ENCODE measurements around the gene RAB26. TPM values are rescaled to one million over a fixed set of nuclear protein-coding genes. Genes with fewer than 3 reads are reported as not detected.
"Not testable (repeated sequence)": the region's sequence is repeated elsewhere in the genome, so short reads cannot be mapped to it uniquely, and the experiment has no call there.

RAB26 gene
- total RNA-seq, 8 experiments from 2014 or later, result 3.3 to 22.2 (median 5.2) TPM

DNA sequence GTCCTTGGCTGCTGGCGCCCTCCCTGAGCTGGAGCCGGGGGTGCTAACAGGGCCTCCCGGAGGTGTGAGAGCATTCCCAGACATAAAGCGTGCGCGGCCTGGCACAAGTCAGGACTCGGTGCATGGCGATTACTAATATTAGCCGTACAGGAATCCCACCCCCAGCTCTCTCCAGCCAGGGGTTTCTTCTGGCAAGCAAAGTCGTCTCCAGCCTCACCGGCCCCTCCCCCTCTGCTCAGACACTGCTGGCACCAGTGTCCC lies 43.0 kb downstream of the RAB26 start:
- in situ Hi-C loops (cut with MboI; ENCODE audit: low pct_unique_long_range_greater_than_20kb in 2 of 9, low sequenced_read_pairs in 9 of 9, unreplicated experiment in 9 of 9), result no loop called here
- no peak overlapping the region for H3K4me3 ChIP-seq
- no peak for ATAC-seq (replicated peaks in 6 of 8)
- 60 to 100% (median 90%) methylated on average over 1 to 8 of the region's 11 CpGs; no CpG with 5 or more reads in 5 of the 10 experiments for WGBS, 10 experiments
- H3K4me1 ChIP-seq (replicated peaks in 1 of 2), result peaks cover 20 to 29% of the 10 kb centered on the region in 2 donors
- no peak overlapping the region for H3K27ac ChIP-seq

DNA sequence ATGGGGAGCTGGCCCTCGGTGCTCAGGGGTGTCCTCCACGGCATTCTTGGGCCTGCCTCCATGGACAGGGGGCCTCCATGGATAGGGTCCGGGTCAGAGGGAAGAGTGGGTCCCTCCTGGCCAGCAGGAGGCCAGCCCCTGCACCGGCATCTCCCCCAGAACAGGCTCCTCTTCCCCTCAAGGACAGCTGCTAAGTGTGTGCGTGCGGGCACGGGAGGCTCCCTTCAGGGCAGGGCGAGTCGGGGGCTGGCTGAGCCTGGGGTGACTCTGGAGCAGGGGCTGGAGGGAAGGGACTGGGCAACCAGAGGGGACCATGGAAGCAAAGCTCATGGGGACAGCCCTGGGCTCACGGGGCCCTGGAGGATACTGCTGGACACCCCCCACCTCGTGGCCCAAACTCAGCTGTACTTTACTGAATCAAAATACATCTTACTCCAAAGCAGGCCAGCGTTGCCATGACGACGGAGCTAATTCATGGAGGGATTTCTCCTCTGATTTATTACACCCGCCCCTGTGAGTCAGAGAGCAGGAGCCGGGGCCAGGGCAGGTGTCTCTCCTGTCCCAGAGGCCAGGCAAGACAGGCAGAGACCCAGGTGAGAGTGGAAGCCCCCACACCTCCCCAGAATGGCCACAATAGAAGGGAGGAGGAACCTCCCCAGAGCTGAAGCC lies 45.9 kb downstream of the RAB26 start:
- peak overlapping the region in 4 of 5 donors; percentile 48 to 87 (median 76) for H3K4me3 ChIP-seq
- in situ Hi-C loops (cut with MboI; ENCODE audit: low pct_unique_long_range_greater_than_20kb in 2 of 9, low sequenced_read_pairs in 9 of 9, unreplicated experiment in 9 of 9), result no loop called here
- ATAC-seq (replicated peaks in 6 of 8), result peak; percentile 8 to 66 (median 42)
- WGBS, 10 experiments, result 10 to 47% (median 20%) methylated on average over 2 of the region's 16 CpGs; no CpG with 5 or more reads in 7 of the 10 experiments
- peaks cover 20 to 29% of the 10 kb centered on the region in 2 donors for H3K4me1 ChIP-seq (replicated peaks in 1 of 2)
- peak overlapping the region; percentile 9 to 66 for H3K27ac ChIP-seq

DNA sequence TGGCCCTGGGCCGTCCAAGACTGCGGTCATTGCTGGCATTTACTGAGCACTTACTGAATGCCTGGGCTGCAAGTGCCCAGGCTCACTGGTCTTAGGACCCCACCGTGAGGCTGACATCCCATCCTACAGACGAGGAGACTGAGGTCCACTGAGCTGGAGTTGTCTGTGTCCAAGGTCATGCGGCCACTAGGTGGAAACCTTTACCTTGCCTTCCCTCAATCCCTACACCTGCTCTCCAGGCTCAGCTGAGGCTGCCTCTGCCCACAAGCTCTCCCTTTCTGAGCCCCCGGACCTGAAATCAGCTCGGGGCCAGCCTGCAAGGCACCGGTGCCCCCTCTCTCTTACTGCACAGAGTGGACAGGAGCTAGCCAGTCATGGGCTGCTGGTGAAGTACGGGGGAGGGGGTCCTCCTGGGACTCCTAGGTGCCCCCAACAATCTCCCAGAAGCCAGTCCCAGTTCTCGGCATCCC lies 46.5 kb downstream of the RAB26 start:
- in situ Hi-C loops (cut with MboI; ENCODE audit: low pct_unique_long_range_greater_than_20kb in 2 of 9, low sequenced_read_pairs in 9 of 9, unreplicated experiment in 9 of 9), result no loop called here
- peak; percentile 43 to 69 (median 58) for ATAC-seq (replicated peaks in 6 of 8)
- whole genome bisulfite sequencing, 10 experiments, result 0 to 60% (median 6%) methylated on average over 1 to 4 of the region's 10 CpGs; no CpG with 5 or more reads in 6 of the 10 experiments
- Histone ChIP-seq H3K27ac (peak overlapping the region; percentile 7 to 66), H3K4me1 (replicated peaks in 1 of 2) (peaks cover 20 to 26% of the 10 kb centered on the region in 2 donors), H3K4me3 (peak overlapping the region; percentile 48 to 97 (median 84))

DNA sequence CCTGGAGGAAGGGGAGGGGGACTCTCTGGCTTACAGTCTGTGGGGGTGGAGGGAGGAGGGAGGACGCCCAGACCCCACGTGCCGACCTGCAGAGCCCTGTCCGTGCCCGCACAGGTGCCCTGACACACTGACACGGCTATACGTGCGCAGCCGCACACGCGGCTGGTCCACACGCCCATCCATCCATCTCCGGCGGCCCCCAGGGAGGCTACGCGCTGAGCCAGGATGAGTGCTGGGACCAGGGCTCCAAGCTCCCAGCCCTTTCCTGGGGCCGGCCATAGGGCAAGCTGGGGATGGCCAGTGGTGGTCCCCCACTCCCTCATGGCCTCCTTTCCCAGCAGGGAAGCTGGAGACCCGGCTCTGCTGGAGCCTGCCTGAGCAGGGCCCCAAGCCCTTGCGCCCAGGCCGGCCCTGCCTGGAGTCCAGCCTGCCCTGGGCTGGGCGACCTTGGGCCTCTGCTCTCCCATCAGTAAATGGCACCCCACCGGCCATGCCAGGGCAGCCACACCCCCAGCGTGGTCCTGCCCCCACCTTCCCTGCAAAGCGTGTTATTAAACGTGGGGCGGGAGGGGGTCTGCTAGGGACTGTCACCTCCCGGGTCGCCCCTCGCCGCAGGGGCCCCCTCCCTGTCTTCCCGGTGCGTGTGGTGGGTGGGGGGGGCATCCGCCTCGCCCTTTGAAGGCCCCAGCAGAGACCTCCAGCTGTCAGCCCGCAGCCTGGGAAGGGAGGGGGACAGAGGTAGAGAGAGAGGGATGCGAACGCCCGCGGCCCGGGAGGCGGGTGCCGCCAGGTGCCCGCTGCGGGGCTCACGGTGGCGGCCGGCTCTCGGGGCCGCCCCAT lies 47.1 kb downstream of the RAB26 start:
- peak overlapping the region; percentile 48 to 97 (median 84) for H3K4me3 ChIP-seq
- peaks cover 15 to 20% of the 10 kb centered on the region in 2 donors for H3K4me1 ChIP-seq (replicated peaks in 1 of 2)
- in situ Hi-C loops (cut with MboI; ENCODE audit: low pct_unique_long_range_greater_than_20kb in 2 of 9, low sequenced_read_pairs in 9 of 9, unreplicated experiment in 9 of 9), result no loop called here
- H3K27ac ChIP-seq, result peak overlapping the region; percentile 66 to 68
- ATAC-seq (replicated peaks in 6 of 8), result peak in 7 of 8 experiments; percentile 7 to 68 (median 51)
- 0% methylated on average over 5 of the region's 49 CpGs; no CpG with 5 or more reads in 9 of the 10 experiments for WGBS, 10 experiments

DNA sequence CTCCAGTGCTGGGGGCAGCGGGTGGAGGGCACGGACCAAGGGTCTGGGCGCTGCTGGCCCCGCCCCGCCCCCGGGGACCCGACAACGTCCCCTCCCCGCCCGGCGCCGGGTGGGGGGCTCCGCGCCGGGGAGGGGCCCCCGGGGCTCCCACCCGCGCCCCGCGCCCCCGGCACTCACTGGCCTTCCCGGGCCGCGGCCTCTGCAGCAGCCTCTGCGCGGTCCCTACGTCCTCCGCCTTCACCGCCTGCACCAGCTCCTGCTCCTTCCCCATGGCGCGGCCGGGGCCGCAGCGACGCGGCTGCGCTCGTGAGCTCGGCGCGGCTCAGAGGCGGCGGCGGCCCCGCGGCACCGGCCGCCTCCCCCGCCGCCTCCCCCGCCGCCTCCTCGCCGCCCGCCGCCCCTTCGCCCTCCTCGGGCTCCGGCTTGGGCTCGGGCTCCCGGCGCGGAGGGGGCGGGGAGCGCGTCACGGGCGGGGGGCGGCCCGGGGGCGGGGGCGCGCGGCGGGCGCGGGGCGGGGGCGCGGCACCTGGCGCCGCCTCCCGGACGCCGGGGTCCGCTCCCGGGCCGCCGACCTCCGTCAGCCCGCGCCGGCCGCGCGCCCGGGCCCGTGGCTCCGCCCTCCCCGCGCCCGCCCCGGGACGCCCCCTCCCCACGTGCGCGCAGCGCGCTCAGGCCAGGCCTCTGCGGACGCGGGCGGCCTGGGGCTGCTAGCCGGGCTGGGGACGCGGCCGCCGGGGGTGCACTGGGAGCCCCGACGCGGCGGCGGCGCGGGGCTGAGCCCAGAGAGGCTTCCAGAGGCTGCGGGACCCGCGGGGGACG lies 47.9 kb downstream of the RAB26 start, which contains the start of gene CASKIN1:
CASKIN1 (minus strand) TSS at position 444 of the 819 bp plus-strand sequence; CDS start at position 271, 173 bp downstream.
- peak; percentile 41 to 76 (median 54) for ATAC-seq (replicated peaks in 6 of 8)
- Histone ChIP-seq H3K4me1 (replicated peaks in 1 of 2) (peaks cover 15 to 18% of the 10 kb centered on the region in 2 donors), H3K4me3 (peak within 1 kb of the TSS; percentile 48 to 97 (median 84)), H3K27ac (peak within 1 kb of the TSS; percentile 66 to 68)
- in situ Hi-C loops (cut with MboI; ENCODE audit: low pct_unique_long_range_greater_than_20kb in 2 of 9, low sequenced_read_pairs in 9 of 9, unreplicated experiment in 9 of 9), result no loop called here
- no CpG with 5 or more reads among the region's 129 CpGs for WGBS, 10 experiments

DNA sequence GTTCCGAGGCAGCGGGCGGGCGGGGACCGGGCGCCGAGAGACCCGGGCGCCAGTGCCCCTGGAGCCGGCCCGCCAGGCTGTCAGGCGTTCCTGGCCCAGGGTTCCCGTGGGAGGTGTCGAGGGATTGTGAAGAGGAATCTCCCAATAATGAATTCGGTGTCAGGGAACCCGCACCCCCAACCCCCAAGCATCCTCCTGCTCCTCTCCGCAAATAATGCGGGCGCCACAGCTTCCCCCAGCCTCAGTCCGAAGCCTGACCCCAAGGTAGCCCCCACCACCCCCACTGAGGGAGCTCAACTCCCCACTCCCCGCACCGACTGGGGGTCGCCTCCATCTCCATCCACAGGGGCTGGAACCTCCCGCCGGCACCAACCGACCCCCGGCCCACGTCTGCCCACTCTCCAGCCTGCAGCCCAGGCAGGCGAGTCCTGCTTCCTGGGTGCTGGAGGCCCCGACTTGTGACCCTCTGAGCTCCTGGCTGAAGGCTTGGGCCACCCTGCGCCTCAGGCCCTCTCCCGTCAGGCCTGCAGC lies 48.6 kb downstream of the RAB26 start:
- Histone ChIP-seq H3K4me3 (peak overlapping the region; percentile 48 to 97 (median 84)), H3K4me1 (replicated peaks in 1 of 2) (peaks cover 15 to 18% of the 10 kb centered on the region in 2 donors), H3K27ac (peak overlapping the region in 1 of 2 donors; percentile 66)
- WGBS, 10 experiments, result 63% methylated on average over 2 of the region's 32 CpGs; no CpG with 5 or more reads in 9 of the 10 experiments
- no peak for ATAC-seq (replicated peaks in 6 of 8)
- in situ Hi-C loops (cut with MboI; ENCODE audit: low pct_unique_long_range_greater_than_20kb in 2 of 9, low sequenced_read_pairs in 9 of 9, unreplicated experiment in 9 of 9), result no loop called here

DNA sequence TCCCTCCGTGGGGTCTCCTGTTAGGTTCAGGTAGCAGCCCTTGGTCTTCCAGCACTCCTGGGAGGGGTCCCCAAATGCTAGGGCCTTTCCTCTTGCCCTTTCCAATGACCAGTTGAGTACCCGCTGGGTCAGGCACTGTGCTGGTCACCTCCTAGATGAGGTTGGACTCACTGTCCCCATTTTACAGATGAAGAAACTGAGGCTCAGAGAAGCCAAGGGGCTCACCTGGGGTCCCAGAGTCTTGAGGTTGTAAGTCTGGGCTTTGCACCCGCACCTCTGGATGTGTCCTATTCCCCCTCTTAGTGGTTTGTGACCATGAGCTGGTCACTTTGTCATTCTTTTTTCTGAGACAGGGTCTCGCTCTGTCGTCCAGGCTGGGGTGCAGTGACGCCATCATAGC lies 49.3 kb downstream of the RAB26 start:
- in situ Hi-C loops (cut with MboI; ENCODE audit: low pct_unique_long_range_greater_than_20kb in 2 of 9, low sequenced_read_pairs in 9 of 9, unreplicated experiment in 9 of 9), result no loop called here
- Histone ChIP-seq H3K4me1 (replicated peaks in 1 of 2) (peaks cover 15 to 18% of the 10 kb centered on the region in 2 donors), H3K27ac (no peak overlapping the region), H3K4me3 (no peak overlapping the region)
- WGBS, 10 experiments, result 65 to 100% (median 81%) methylated on average over 1 to 4 of the region's 6 CpGs; no CpG with 5 or more reads in 6 of the 10 experiments
- no peak for ATAC-seq (replicated peaks in 6 of 8)

DNA sequence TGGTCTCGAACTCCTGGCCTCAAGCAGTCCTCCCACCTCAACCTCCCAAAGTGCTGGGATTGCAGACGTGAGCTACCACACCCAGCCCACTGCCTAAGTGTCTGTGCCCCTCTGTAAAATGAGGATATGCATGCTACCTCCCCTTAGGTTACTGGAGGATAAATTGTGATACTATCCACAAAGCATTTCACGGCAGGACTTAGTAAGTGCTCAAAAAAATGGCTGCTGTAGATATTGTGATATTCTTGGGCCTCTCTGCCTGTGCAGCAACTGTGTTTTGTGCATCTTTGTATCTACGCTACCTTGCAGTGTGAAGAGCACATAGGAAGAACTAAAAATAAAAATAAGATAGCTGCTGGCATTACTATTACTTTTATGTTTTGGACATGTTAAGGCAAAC lies 49.9 kb downstream of the RAB26 start:
- in situ Hi-C loops (cut with MboI; ENCODE audit: low pct_unique_long_range_greater_than_20kb in 2 of 9, low sequenced_read_pairs in 9 of 9, unreplicated experiment in 9 of 9), result no loop called here
- no peak overlapping the region for H3K4me3 ChIP-seq
- no peak for ATAC-seq (replicated peaks in 6 of 8)
- H3K4me1 ChIP-seq (replicated peaks in 1 of 2), result peaks cover 15 to 18% of the 10 kb centered on the region in 2 donors
- 19 to 100% (median 61%) methylated on average over 1 to 4 of the region's 4 CpGs; no CpG with 5 or more reads in 3 of the 10 experiments for WGBS, 10 experiments
- no peak overlapping the region for H3K27ac ChIP-seq

DNA sequence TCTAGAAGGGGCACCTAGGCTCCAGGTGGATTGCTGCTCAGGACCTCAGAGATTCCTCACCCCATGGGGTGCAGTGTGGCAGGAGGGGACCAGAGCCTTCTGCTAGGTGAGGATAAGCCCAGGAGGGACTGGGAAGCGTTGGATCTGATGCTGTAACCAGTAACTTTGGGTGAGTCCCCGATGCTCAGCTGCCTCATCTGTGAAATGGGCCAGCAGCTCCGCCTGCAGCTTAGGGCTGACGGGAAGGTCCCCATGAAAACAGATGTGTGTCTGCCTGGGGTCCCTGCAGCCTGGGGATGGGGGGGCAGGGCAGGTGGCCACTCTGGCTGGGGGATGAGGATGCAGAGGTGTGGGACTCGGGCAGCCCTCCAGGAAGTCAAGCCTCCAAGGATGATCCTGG lies 50.7 kb downstream of the RAB26 start:
- Histone ChIP-seq H3K27ac (no peak overlapping the region), H3K4me3 (no peak overlapping the region), H3K4me1 (replicated peaks in 1 of 2) (peaks cover 10 to 13% of the 10 kb centered on the region in 2 donors)
- WGBS, 10 experiments, result 50% methylated on average over 2 of the region's 5 CpGs; no CpG with 5 or more reads in 9 of the 10 experiments
- in situ Hi-C loops (cut with MboI; ENCODE audit: low pct_unique_long_range_greater_than_20kb in 2 of 9, low sequenced_read_pairs in 9 of 9, unreplicated experiment in 9 of 9), result no loop called here
- no peak for ATAC-seq (replicated peaks in 6 of 8)

DNA sequence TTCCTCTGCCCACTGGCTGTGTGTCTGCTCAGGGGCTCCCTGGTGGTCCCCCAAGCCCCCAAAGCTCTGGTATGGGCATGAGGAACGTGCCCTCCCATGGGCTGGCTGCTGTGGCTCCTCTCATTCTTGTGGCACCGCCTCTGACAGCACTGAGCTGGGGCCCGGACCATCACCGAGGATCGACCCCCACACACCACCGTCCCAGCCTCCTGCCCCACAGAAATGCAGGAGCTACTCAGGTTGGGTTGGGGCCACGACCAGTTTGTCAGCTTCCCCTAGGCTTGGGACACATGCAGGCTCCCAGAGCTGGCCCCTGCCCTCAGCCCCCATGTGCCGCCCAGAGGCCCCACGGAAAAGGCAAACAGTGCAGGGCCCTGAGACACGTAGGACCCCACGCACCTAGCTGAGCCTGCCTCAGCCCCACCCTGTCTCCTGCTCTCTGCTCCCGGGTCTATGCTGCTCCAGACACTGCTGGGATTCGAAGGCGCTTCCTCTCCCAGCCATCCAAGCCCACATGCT lies 51.3 kb downstream of the RAB26 start:
- no peak for ATAC-seq (replicated peaks in 6 of 8)
- peaks cover 5 to 9% of the 10 kb centered on the region in 2 donors for H3K4me1 ChIP-seq (replicated peaks in 1 of 2)
- 38 to 86% methylated on average over 2 to 4 of the region's 14 CpGs; no CpG with 5 or more reads in 8 of the 10 experiments for WGBS, 10 experiments
- in situ Hi-C loops (cut with MboI; ENCODE audit: low pct_unique_long_range_greater_than_20kb in 2 of 9, low sequenced_read_pairs in 9 of 9, unreplicated experiment in 9 of 9), result no loop called here
- H3K4me3 ChIP-seq, result no peak overlapping the region
- H3K27ac ChIP-seq, result no peak overlapping the region

DNA sequence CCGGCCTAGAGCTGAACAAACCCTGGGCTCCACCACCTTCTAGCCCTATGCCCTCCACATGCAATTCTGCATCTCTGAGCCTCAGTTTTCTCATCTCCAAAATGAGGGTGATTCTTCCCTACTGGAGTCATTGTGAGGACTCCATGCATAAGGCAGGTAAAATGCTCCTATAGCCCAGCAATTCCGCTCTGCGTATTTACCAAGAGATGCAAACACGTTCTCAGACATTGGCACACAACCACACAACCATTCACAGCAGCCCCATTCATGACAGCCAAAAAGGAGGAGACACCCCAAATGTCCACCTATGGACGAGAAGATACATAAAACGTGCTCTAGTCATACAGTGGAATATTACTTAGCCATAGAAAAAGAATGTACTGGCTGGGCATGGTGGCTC lies 51.9 kb downstream of the RAB26 start:
- Histone ChIP-seq H3K4me3 (no peak overlapping the region), H3K4me1 (replicated peaks in 1 of 2) (peaks cover 2 to 4% of the 10 kb centered on the region in 2 donors), H3K27ac (no peak overlapping the region)
- 45 to 100% (median 72%) methylated on average over 2 to 5 of the region's 6 CpGs; no CpG with 5 or more reads in 3 of the 10 experiments for WGBS, 10 experiments
- in situ Hi-C loops (cut with MboI; ENCODE audit: low pct_unique_long_range_greater_than_20kb in 2 of 9, low sequenced_read_pairs in 9 of 9, unreplicated experiment in 9 of 9), result no loop called here
- no peak for ATAC-seq (replicated peaks in 6 of 8)

DNA sequence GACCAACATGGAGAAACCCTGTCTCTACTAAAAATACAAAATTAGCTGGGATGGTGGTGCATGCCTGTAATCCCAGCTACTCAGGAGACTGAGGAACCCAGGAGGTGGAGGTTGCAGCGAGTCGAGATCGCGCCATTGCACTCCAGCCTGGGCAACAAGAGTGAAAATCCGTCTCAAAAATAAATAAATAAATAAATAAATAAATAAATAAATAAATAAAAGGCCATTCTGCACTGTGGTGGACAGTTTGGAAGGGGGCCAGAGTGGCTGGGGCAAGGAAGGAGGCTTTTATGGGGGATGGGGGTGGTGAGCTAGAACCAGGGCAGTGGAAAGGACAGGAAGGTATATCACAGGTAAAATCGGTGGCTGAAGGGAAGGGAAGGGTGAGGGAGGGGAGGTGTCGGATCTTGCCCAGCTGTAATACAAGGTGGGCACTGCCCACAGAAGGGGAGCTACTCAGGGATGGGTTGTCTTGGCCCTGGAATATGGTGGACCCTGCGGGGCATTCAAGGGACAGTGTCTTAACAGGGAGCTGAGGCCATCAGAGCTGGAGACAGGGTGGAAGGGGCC lies 54.8 kb downstream of the RAB26 start:
- H3K4me1 ChIP-seq (replicated peaks in 1 of 2); H3K4me3 ChIP-seq; ATAC-seq (replicated peaks in 6 of 8); H3K27ac ChIP-seq; in situ Hi-C loops (cut with MboI; ENCODE audit: low pct_unique_long_range_greater_than_20kb in 2 of 9, low sequenced_read_pairs in 9 of 9, unreplicated experiment in 9 of 9): not testable (repeated sequence)
- 83 to 100% (median 98%) methylated on average over 1 to 5 of the region's 8 CpGs; no CpG with 5 or more reads in 4 of the 10 experiments for WGBS, 10 experiments

Measured in motor neuron (in vitro differentiated cells).